H1 (cell line): ENCODE data around the gene EPB41L4A. TPM values are rescaled to one million over a fixed set of nuclear protein-coding genes. Genes with fewer than 3 reads are reported as not detected.

Experiments
- ASH2L ChIP-seq: fragments of 200-600, 300-600 bp; sonication (generic); IDR thresholded peaks from one replicate; pipeline ENCODE4 v1.7.1; 2017; ENCODE audit warnings: low read length
- SP4 ChIP-seq: IDR thresholded peaks from 2 replicates; pipeline ENCODE4 v1.6.1; 2012; ENCODE audit warnings: low read length, inconsistent platforms
- TEAD4 ChIP-seq: IDR thresholded peaks from 2 replicates; pipeline ENCODE4 v1.6.1; 2012; ENCODE audit warnings: low read depth, low read length, inconsistent platforms, mixed read lengths
- polyA plus RNA-seq, 7 experiments: library from polyadenylated mRNA; depleted of rRNA in 3 of 7; stranded (reverse) in 5 of 7; unstranded in 2 of 7; fragments of >200 nt in 5 of 7; fragments of 200-250 nt in 2 of 7; gene quantifications; 1 replicate in 5 of 7; 2 replicates in 1 of 7; 4 replicates in 1 of 7; pipeline versions ENCODE4 v1.2.1 to v1.2.3, GENCODE V29; 2011 to 2013; ENCODE audit warnings: missing spikeins in 2 of 7, mixed read lengths in 2 of 7
- total RNA-seq: library from RNA; stranded (reverse); fragmentation: NEBNext Ultra II Directional; extraction: Animal tissue kit (Norgen Biotek cat#: 25700); gene quantifications from 2 replicates; pipeline ENCODE4 v1.2.1, GENCODE V29; 2021
- TF ChIP-seq, protein P1 (sequence below), 3 experiments: IDR thresholded peaks; 1 replicate in 2 of 3; 2 replicates in 1 of 3; pipeline versions ENCODE4 v1.5.1 to v1.6.1; 2011; ENCODE audit warnings: low read length in 3 of 3, mild to moderate bottlenecking in 3 of 3, inconsistent platforms in 2 of 3, low read depth in 1 of 3, moderate library complexity in 1 of 3; ENCODE audit not compliant: insufficient read depth in 1 of 3; ENCODE audit errors: control extremely low read depth in 1 of 3

EPB41L4A gene
- total and polyA plus RNA-seq, 2 of the 8 experiments (the other 6 are each of a cell fraction or from before 2014, with no cell fraction given): 1.6 to 4.6 TPM

GRCh38 chr5:112174959-112175594 is 244.0 kb downstream of the EPB41L4A start (continued):
- TF ChIP-seq, protein P1, sequence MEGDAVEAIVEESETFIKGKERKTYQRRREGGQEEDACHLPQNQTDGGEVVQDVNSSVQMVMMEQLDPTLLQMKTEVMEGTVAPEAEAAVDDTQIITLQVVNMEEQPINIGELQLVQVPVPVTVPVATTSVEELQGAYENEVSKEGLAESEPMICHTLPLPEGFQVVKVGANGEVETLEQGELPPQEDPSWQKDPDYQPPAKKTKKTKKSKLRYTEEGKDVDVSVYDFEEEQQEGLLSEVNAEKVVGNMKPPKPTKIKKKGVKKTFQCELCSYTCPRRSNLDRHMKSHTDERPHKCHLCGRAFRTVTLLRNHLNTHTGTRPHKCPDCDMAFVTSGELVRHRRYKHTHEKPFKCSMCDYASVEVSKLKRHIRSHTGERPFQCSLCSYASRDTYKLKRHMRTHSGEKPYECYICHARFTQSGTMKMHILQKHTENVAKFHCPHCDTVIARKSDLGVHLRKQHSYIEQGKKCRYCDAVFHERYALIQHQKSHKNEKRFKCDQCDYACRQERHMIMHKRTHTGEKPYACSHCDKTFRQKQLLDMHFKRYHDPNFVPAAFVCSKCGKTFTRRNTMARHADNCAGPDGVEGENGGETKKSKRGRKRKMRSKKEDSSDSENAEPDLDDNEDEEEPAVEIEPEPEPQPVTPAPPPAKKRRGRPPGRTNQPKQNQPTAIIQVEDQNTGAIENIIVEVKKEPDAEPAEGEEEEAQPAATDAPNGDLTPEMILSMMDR (IDR thresholded peaks at IDR 0.05; ENCODE audit: control extremely low read depth in 1 of 3, insufficient read depth in 1 of 3, low read depth in 1 of 3, low read length in 3 of 3): peak in 2 of 3 experiments; percentile 60 to 63; a peak in 3 of 4 replicates
- TF ChIP-seq TEAD4 (no peak), SP4 (no peak), ASH2L (no peak)
